ENCODE data around the gene MAPK4.
"Not testable (repeated sequence)": the region's sequence is repeated elsewhere in the genome, so short reads cannot be mapped to it uniquely, and the experiment has no call there.

The MAPK4 gene

GRCh38 chr18:50559752-50560680 lies at the start of gene MAPK4:
Gene MAPK4, plus strand, starts transcription at chr18:50560087. Its CDS starts 103,872 bp downstream, at chr18:50663959.
- DNase-seq: no peak

GRCh38 chr18:50517277-50517676 lies 42.6 kb upstream of the MAPK4 start:
- not testable (repeated sequence) for DNase-seq

GRCh38 chr18:50518787-50519546 lies 40.9 kb upstream of the MAPK4 start:
- no peak for DNase-seq

GRCh38 chr18:50523165-50523564 lies 36.7 kb upstream of the MAPK4 start:
- no peak for DNase-seq

DNA sequence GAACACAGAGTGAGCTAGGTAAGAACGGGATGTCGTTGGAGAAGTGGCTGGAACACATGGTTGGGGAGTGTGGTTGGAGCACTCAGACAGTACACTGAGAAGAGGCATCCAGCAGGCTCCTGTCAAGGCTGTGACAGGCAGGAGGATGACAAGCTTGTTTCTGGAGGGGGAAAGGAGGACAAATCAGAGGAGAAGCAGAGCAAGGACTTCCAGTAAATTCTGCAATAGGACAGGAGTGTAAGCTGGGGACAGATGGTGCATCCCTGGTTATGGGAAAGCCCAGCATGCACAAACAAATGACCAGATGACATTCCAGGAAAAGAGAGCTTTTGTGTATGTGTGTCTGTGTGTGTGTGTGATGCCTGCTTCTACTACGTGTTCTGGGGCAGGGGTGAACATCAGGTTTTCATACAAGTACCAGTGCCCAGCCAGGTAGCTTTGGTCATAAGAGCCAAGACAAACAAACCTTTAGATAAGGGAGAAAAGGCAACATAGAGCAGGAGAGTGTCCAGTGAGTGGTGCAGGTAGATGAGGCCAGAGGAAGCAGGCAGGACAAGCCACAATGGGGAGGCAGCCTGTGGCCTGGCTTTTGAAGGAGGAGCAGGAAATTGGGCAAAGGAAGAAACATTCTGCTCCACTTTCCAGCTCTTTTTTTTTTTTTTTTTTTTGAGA lies 32.1 kb upstream of the MAPK4 start:
- no peak for DNase-seq

DNA sequence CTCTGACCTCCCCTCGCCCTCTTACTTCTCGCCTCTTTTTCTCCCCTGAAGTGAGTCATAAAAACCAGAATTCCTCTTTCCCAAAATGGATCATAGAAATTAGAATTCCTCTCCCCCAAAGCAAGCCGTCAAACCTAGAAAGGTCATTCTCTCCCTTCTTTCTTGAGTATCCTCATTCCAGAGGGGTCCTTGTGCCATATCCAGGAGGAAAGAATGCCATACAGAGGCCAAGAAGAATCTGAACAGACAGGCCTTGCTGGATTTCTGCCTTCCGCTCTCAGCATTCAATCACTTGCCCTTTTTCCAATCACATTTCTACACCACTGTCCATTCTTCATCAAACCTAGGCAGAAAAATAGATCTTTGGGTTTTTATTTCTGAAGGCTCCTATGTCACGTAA lies 31.1 kb upstream of the MAPK4 start:
- no peak for DNase-seq

DNA sequence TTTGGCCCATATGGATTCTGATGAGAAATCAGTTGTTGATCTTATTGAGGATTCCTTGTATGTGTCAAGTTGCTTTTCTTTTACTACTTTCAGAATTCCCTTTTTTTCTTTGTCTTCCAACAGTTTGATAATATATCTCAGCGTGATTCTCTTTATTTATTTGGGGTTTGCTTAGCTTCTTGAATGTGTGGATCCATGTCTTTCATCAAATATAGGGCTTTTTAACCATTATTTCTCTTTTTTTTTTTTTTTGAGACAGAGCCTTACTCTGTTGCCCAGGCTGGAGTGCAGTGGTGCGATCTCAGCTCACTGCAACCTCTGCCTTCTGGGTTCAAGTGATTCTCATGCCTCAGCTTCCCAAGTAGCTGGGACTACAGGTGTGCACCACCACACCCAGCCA lies 26.1 kb upstream of the MAPK4 start:
- DNase-seq: not testable (repeated sequence)

GRCh38 chr18:50544476-50544875 lies 15.4 kb upstream of the MAPK4 start:
- DNase-seq: not testable (repeated sequence)

DNA sequence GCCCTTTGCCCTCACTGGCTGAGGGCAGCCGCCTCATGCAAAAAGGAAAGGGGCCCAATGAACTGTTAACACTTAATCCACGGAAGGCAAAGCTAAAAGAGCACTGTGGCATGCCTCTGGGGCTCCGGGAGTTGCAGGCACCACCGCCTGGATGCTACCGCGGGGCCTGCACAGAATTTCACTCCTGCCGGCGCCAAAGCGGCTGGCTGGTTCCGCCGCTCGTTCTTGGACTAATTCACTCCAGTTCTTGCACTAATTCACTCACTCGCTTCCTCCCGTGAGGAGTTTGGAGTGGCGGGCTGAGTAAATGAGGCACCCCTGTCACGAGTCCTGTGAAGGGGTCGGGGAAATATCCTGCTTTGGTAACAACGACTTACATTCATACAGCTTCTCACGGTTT lies 14.0 kb upstream of the MAPK4 start:
- DNase-seq: no peak

GRCh38 chr18:50548160-50548559 lies 11.7 kb upstream of the MAPK4 start:
- DNase-seq: no peak

DNA sequence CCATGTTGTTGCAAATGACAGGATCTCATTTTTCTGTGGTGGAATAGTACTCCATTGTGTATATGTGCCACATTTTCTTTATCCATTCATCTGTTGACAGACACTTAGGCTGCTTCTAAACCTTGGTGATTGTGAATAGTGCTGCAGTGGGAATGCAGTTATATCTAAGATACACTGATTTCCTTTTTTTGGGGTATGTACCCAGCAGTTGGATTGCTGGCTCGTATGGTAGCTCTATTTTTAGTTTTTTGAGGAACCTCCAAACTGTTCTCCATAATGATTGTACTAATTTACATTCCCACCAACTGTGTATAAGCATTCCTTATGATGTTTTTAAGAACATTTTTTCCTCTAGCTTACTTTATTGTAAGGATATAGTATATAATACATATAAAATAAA lies 8.2 kb upstream of the MAPK4 start:
- DNase-seq: not testable (repeated sequence)

GRCh38 chr18:50558157-50558556 lies 1.7 kb upstream of the MAPK4 start:
- no peak for DNase-seq

GRCh38 chr18:50558948-50559751 lies 737 bp upstream of the MAPK4 start:
- no peak for DNase-seq

- DNase-seq: no peak
These were observed 1.1 kb downstream of the MAPK4 start for GRCh38 chr18:50560681-50561629.

DNA sequence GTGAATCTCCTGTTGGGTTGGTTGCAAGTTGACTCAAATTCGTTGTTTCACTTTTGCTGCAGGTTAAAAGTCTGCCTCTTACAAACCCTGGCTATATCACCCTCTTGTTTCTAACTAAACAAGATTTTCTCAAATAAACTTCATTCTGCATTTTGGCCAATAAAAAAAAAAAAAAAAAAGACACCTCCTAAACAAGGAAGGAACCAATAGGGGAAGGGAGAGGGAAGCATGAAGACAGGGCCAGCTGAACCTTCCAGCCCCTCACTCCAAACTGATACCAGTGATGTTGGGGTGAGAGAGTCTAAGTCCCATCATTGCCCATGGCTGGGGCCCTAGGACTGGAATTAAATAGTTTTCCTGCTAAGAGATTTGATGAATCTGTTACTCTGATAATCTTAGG lies 2.4 kb downstream of the MAPK4 start:
- DNase-seq: not testable (repeated sequence)

DNA sequence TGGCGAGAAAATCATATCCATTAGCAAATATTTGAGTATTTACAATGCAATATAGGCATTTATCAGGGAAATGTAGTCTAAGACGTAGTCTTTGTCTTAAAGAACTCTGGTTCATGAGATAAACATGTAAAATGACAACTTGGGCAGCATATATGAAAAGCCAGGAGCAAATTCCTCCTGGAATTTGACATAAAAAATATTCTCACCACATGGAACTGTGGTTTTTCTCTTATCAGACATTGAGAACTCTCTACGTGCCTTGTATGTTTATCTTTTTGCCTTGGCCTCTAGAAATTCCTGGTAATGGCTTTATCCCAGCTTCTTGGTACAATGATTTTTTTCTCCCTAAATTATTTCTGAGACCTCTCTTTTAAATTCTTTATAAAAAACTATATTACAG lies 2.8 kb downstream of the MAPK4 start:
- DNase-seq: no peak

- no peak for DNase-seq
These were observed 3.5 kb downstream of the MAPK4 start for GRCh38 chr18:50563376-50563775.

- no peak for DNase-seq
These were observed 10.0 kb downstream of the MAPK4 start for GRCh38 chr18:50569930-50570329.

GRCh38 chr18:50571606-50572005 lies 11.7 kb downstream of the MAPK4 start:
- DNase-seq: no peak

GRCh38 chr18:50573196-50573595 lies 13.3 kb downstream of the MAPK4 start:
- not testable (repeated sequence) for DNase-seq

- no peak for DNase-seq
These were observed 13.8 kb downstream of the MAPK4 start for GRCh38 chr18:50573679-50574078.
